IPS-15b (cell line): ENCODE measurements around the gene SMAP2.

Experiments
- H3K27me3 ChIP-seq: one replicate; pipeline ENCODE4 v1.6.1; 2013; ENCODE audit warnings: low read length; ENCODE audit not compliant: control insufficient read depth, insufficient read depth
- H3K36me3 ChIP-seq: one replicate; pipeline ENCODE4 v1.6.1; 2013; ENCODE audit warnings: low read length; ENCODE audit not compliant: control insufficient read depth, insufficient read depth
- H3K4me1 ChIP-seq: one replicate; pipeline ENCODE4 v1.6.1; 2013; ENCODE audit warnings: mild to moderate bottlenecking, low read length; ENCODE audit not compliant: control insufficient read depth, insufficient read depth
- H3K4me3 ChIP-seq: one replicate; pipeline ENCODE4 v1.5.1; 2013; ENCODE audit warnings: low read depth, low read length
- H3K9ac ChIP-seq: one replicate; pipeline ENCODE4 v1.6.1; 2013; ENCODE audit warnings: low read depth, mild to moderate bottlenecking, low read length
- H3K9me3 ChIP-seq: one replicate; pipeline ENCODE4 v1.6.1; 2013; ENCODE audit warnings: mild to moderate bottlenecking, low read length; ENCODE audit not compliant: control insufficient read depth, insufficient read depth

The SMAP2 gene

GRCh38 chr1:40352126-40352525 lies 21.4 kb upstream of the SMAP2 start:
- no peak overlapping the region for H3K9ac ChIP-seq

GRCh38 chr1:40353082-40353481 lies 20.4 kb upstream of the SMAP2 start:
- Histone ChIP-seq H3K4me1 (no peaks in the 10 kb centered on the region), H3K36me3 (no peaks in the 10 kb centered on the region), H3K4me3 (no peak overlapping the region), H3K27me3 (no peaks in the 10 kb centered on the region), H3K9ac (no peak overlapping the region), H3K9me3 (no peaks in the 10 kb centered on the region)

More at GRCh38 chr1:40352126-40352525, 21.4 kb upstream of the SMAP2 start:
- Histone ChIP-seq H3K9me3 (no peaks in the 10 kb centered on the region), H3K4me1 (no peaks in the 10 kb centered on the region), H3K4me3 (no peak overlapping the region), H3K36me3 (no peaks in the 10 kb centered on the region), H3K27me3 (no peaks in the 10 kb centered on the region)

- H3K9ac ChIP-seq = no peak overlapping the region
- H3K4me3 ChIP-seq = no peak overlapping the region
- H3K27me3 ChIP-seq = no peaks in the 10 kb centered on the region
- H3K9me3 ChIP-seq = no peaks in the 10 kb centered on the region
- no peaks in the 10 kb centered on the region for H3K36me3 ChIP-seq
- H3K4me1 ChIP-seq = no peaks in the 10 kb centered on the region
Observed at GRCh38 chr1:40357625-40358024, 15.9 kb upstream of the SMAP2 start.

DNA sequence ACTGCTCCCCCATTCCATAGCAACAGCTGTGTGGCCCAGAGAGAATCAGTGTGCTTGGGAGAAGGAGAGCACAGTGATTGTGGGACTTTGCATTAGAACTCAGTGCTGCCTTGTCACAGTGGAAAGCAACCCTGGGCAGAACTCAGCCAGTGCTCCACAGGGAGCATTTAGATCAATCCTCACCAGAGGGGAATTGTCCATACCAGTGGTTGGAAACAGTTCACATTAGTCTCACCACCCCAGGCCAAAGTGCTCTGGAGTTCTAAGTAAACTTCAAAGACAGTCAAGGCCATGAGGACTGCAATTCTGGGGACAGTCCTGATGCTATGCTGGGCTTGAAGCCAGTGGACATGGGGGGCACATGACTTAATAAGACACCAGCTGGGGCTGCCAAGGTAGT lies 12.9 kb upstream of the SMAP2 start:
- peaks cover 2% of the 10 kb centered on the region for H3K27me3 ChIP-seq
- no peak overlapping the region for H3K4me3 ChIP-seq
- H3K36me3 ChIP-seq = no peaks in the 10 kb centered on the region
- peaks cover 4% of the 10 kb centered on the region for H3K4me1 ChIP-seq
- no peak overlapping the region for H3K9ac ChIP-seq
- H3K9me3 ChIP-seq = no peaks in the 10 kb centered on the region

DNA sequence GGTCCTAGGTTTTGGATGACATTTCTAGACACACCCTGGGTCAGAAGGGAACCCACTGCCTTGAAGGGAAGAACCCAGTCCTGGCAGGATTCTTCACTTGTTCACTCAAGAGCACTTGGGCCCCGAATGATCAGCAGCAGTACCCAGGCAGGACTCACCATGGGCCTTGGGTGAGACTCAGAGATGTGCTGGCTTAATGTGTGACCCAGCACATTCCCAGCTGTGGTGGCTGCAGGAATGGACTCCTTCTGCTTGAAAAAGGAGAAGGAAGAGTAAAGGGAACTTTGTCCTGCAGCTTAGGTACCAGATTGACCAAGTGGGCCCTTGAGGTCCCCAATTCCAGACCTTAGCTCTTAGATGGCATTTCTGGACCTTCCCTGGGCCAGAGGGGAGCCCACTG lies 12.3 kb upstream of the SMAP2 start:
- no peaks in the 10 kb centered on the region for H3K36me3 ChIP-seq
- H3K4me1 ChIP-seq = peaks cover 4% of the 10 kb centered on the region
- H3K27me3 ChIP-seq = peaks cover 2% of the 10 kb centered on the region
- no peak overlapping the region for H3K9ac ChIP-seq
- no peaks in the 10 kb centered on the region for H3K9me3 ChIP-seq
- no peak overlapping the region for H3K4me3 ChIP-seq

- Histone ChIP-seq H3K27me3 (peaks cover 2% of the 10 kb centered on the region), H3K4me1 (peaks cover 4% of the 10 kb centered on the region), H3K36me3 (no peaks in the 10 kb centered on the region), H3K9ac (no peak overlapping the region), H3K9me3 (no peaks in the 10 kb centered on the region), H3K4me3 (no peak overlapping the region)
Observed at GRCh38 chr1:40361637-40362036, 11.9 kb upstream of the SMAP2 start.

DNA sequence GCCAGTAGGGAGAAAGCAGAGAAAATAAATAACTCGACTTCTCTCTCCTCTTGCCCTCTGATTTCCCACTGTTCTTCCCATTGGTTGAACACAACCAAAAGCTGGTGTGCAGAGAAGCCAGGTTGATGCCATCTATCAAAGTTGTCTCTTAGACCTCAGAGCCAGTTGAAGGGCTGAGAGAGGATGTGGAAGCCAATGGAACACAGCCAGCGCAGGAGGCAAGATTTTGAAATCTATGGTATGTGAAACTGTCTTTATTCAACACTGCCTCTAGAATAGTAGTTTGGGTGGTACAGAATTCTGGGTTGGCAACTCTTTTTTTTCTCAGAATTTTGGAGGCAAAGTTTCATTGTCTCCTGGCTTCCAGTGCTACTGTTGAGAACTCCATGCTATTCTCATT lies 11.3 kb upstream of the SMAP2 start:
- Histone ChIP-seq H3K4me3 (no peak overlapping the region), H3K9ac (no peak overlapping the region), H3K27me3 (peaks cover 2% of the 10 kb centered on the region), H3K36me3 (no peaks in the 10 kb centered on the region), H3K4me1 (peaks cover 4% of the 10 kb centered on the region), H3K9me3 (no peaks in the 10 kb centered on the region)

GRCh38 chr1:40362699-40363098 lies 10.8 kb upstream of the SMAP2 start:
- Histone ChIP-seq H3K9me3 (no peaks in the 10 kb centered on the region), H3K4me1 (peaks cover 4% of the 10 kb centered on the region), H3K36me3 (no peaks in the 10 kb centered on the region), H3K4me3 (no peak overlapping the region), H3K27me3 (peaks cover 2% of the 10 kb centered on the region), H3K9ac (no peak overlapping the region)

- no peak overlapping the region for H3K9ac ChIP-seq
- no peaks in the 10 kb centered on the region for H3K36me3 ChIP-seq
- H3K9me3 ChIP-seq = no peaks in the 10 kb centered on the region
- peaks cover 4% of the 10 kb centered on the region for H3K4me1 ChIP-seq
- H3K4me3 ChIP-seq = no peak overlapping the region
- H3K27me3 ChIP-seq = peaks cover 2% of the 10 kb centered on the region
Observed at GRCh38 chr1:40363721-40364120, 9.8 kb upstream of the SMAP2 start.

GRCh38 chr1:40371707-40372258 lies 1.7 kb upstream of the SMAP2 start:
- H3K9me3 ChIP-seq = no peaks in the 10 kb centered on the region
- no peaks in the 10 kb centered on the region for H3K36me3 ChIP-seq
- H3K4me3 ChIP-seq = no peak overlapping the region
- H3K4me1 ChIP-seq = no peaks in the 10 kb centered on the region
- no peak overlapping the region for H3K9ac ChIP-seq
- peaks cover 6% of the 10 kb centered on the region for H3K27me3 ChIP-seq

DNA sequence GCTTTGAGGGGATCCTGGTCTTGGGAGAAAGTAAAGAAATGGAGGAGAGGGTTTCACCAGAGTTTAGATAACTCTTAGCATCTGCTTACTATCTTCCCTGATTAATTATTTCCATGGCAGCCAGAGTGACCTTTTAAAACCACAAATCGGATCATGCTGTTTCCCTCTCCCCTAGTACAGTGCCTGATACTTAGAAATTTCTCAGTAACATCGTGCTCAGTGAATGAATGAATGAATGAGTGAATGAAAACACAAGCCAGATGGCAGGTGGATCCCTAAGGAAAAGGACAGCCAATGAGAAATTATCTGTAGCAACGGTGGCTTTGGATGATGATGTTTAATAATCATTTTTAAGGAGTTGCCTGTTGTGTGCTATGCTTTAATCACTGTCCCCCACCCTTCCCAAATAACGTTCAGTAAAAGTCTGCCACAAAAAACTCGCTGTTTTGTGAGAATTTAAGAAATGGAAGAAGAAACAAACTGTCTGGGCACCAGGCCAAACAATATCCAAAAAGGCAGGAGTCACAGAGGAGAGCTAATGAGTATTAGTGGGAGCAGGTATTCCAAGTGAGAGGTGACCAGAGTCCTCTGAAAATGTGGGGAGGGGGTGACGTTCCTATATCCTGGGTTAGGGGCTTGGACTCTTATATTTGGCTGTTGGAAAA lies 737 bp upstream of the SMAP2 start:
- Histone ChIP-seq H3K4me1 (no peaks in the 10 kb centered on the region), H3K4me3 (no peak overlapping the region), H3K9me3 (no peaks in the 10 kb centered on the region), H3K36me3 (no peaks in the 10 kb centered on the region), H3K9ac (no peak overlapping the region), H3K27me3 (peaks cover 6% of the 10 kb centered on the region)

GRCh38 chr1:40377512-40377911 lies 4.0 kb downstream of the SMAP2 start:
- H3K36me3 ChIP-seq = no peaks in the 10 kb centered on the region
- no peaks in the 10 kb centered on the region for H3K4me1 ChIP-seq
- peaks cover 6% of the 10 kb centered on the region for H3K27me3 ChIP-seq
- no peak overlapping the region for H3K9ac ChIP-seq
- no peaks in the 10 kb centered on the region for H3K9me3 ChIP-seq
- no peak overlapping the region for H3K4me3 ChIP-seq
